GM23338 (cell line): ENCODE measurements around the gene FNIP2. TPM values are rescaled to one million over a fixed set of nuclear protein-coding genes. Genes with fewer than 3 reads are reported as not detected.

ENCODE experiments used
- ATAC-seq: fragments of 200-7000 bp; cut with Tn5 transposase; 3 replicates; pipeline ENCODE4 v1.9.1; 2020
- DNase-seq: peaks from one replicate; pipeline ENCODE4 v3.0.0-alpha.2; 2015; ENCODE audit warnings: low spot score
- H2AFZ ChIP-seq: fragments of 200-600 bp; sonication (generic); 2 replicates; pipeline ENCODE4 v1.8.0; 2016; ENCODE audit warnings: antibody characterized with exemption, mild to moderate bottlenecking, moderate library complexity
- H3F3A ChIP-seq: fragments of 200-600 bp; sonication (generic); replicated peaks from 2 replicates; pipeline ENCODE4 v1.8.0; 2017; ENCODE audit warnings: antibody characterized with exemption, mixed run types, low read depth
- H3K27ac ChIP-seq: fragments of 200-600 bp; sonication (generic); 2 replicates; pipeline ENCODE4 v1.6.1; 2016; ENCODE audit warnings: low read depth
- H3K27me3 ChIP-seq: fragments of 200-600 bp; sonication (generic); 2 replicates; pipeline ENCODE4 v1.8.0; 2016; ENCODE audit warnings: mild to moderate bottlenecking, mixed run types, moderate library complexity; ENCODE audit not compliant: insufficient read depth
- H3K36me3 ChIP-seq: fragments of 200-600 bp; sonication (generic); 2 replicates; pipeline ENCODE4 v1.8.0; 2016; ENCODE audit warnings: mild to moderate bottlenecking; ENCODE audit not compliant: insufficient read depth
- H3K4me1 ChIP-seq: fragments of 200-600 bp; sonication (generic); 2 replicates; pipeline ENCODE4 v1.8.0; 2016; ENCODE audit warnings: mild to moderate bottlenecking, moderate library complexity; ENCODE audit not compliant: insufficient read depth
- H3K4me2 ChIP-seq: fragments of 200-600 bp; sonication (generic); 2 replicates; pipeline ENCODE4 v1.7.1; 2017; ENCODE audit warnings: mixed run types
- H3K4me3 ChIP-seq: fragments of 200-600 bp; sonication (generic); 2 replicates; pipeline ENCODE4 v1.6.1; 2016; ENCODE audit warnings: mixed run types
- H3K79me2 ChIP-seq: fragments of 200-600 bp; sonication (generic); replicated peaks from 2 replicates; pipeline ENCODE4 v1.8.0; 2017; ENCODE audit warnings: mild to moderate bottlenecking; ENCODE audit not compliant: insufficient read depth
- H3K9me2 ChIP-seq: fragments of 200-600 bp; sonication (generic); 2 replicates; pipeline ENCODE4 v1.8.0; 2017; ENCODE audit not compliant: insufficient read depth
- H4K20me1 ChIP-seq: fragments of 200-600 bp; sonication (generic); replicated peaks from 2 replicates; pipeline ENCODE4 v1.8.0; 2017; ENCODE audit warnings: mild to moderate bottlenecking; ENCODE audit not compliant: insufficient read depth
- H3K27ac Mint-ChIP-seq: 2 replicates; pipeline ENCODE4 v1.8.0; 2020; ENCODE audit warnings: inconsistent platforms, mild to moderate bottlenecking, moderate library complexity, mixed read lengths
- H3K27me3 Mint-ChIP-seq: 3 replicates; pipeline ENCODE4 v1.8.0; 2022; ENCODE audit warnings: low read depth, mild to moderate bottlenecking, moderate library complexity, mixed read lengths, inconsistent platforms; ENCODE audit not compliant: insufficient read depth, poor library complexity
- H3K36me3 Mint-ChIP-seq: 3 replicates; pipeline ENCODE4 v1.8.0; 2021; ENCODE audit warnings: low read depth, mild to moderate bottlenecking, inconsistent platforms, moderate library complexity, mixed read lengths
- H3K4me1 Mint-ChIP-seq: 3 replicates; pipeline ENCODE4 v1.8.0; 2020; ENCODE audit warnings: mild to moderate bottlenecking, inconsistent platforms, mixed read lengths
- H3K4me3 Mint-ChIP-seq: 3 replicates; pipeline ENCODE4 v1.8.0; 2021; ENCODE audit warnings: moderate library complexity, mild to moderate bottlenecking, inconsistent platforms, mixed read lengths
- H3K9me3 Mint-ChIP-seq: 3 replicates; pipeline ENCODE4 v1.8.0; 2020; ENCODE audit warnings: moderate library complexity, mild to moderate bottlenecking, inconsistent platforms, mixed read lengths
- CREB1 ChIP-seq: fragments of 250-450 bp; sonication (Bioruptor Pico); IDR thresholded peaks from 2 replicates; pipeline ENCODE4 v1.5.0; 2020; ENCODE audit warnings: low read depth, mild to moderate bottlenecking, moderate library complexity
- EZH2 ChIP-seq: fragments of 200-600 bp; sonication (generic); IDR thresholded peaks from one replicate; pipeline ENCODE4 v1.8.0; 2017; ENCODE audit warnings: antibody characterized with exemption, mild to moderate bottlenecking, low read depth; ENCODE audit not compliant: unreplicated experiment
- EZH2phosphoT487 ChIP-seq: fragments of 200-600 bp; sonication (generic); IDR thresholded peaks from one replicate; pipeline ENCODE4 v1.8.1; 2018; ENCODE audit warnings: antibody characterized with exemption; ENCODE audit not compliant: unreplicated experiment
- JUNB ChIP-seq: IDR thresholded peaks from one replicate; pipeline ENCODE4 v1.6.1; 2016; ENCODE audit warnings: antibody characterized with exemption; ENCODE audit not compliant: unreplicated experiment
- NANOG ChIP-seq: IDR thresholded peaks from 2 replicates; pipeline ENCODE4 v1.6.1; 2016; ENCODE audit warnings: antibody characterized with exemption, borderline replicate concordance
- POLR2AphosphoS5 ChIP-seq: IDR thresholded peaks from 2 replicates; pipeline ENCODE4 v1.6.1; 2016; ENCODE audit warnings: antibody characterized with exemption, low read depth
- STAT1 ChIP-seq: IDR thresholded peaks from one replicate; pipeline ENCODE4 v1.6.1; 2016; ENCODE audit warnings: antibody characterized with exemption; ENCODE audit not compliant: unreplicated experiment
- ZNF114 ChIP-seq: fragments of 250-450 bp; sonication (Bioruptor Pico); IDR thresholded peaks from 2 replicates; pipeline ENCODE4 v1.5.0; 2020; ENCODE audit warnings: mild to moderate bottlenecking, moderate library complexity
- ZNF331 ChIP-seq: fragments of 250-450 bp; sonication (Bioruptor Pico); IDR thresholded peaks from 2 replicates; pipeline ENCODE4 v1.5.0; 2020; ENCODE audit warnings: low read depth, mild to moderate bottlenecking, moderate library complexity
- polyA plus RNA-seq: library from polyadenylated mRNA; unstranded; fragments of >200 nt; fragmentation: Nextera tagmentation; extraction: Ambion mirVana; gene quantifications from 2 replicates; pipeline ENCODE4 v1.2.1, GENCODE V29; 2016
- total RNA-seq: library from RNA; depleted of rRNA; stranded (reverse); fragments of >200 nt; shearing (Covaris generic); gene quantifications from 2 replicates; pipeline ENCODE4 v1.2.3, GENCODE V29; 2014
- TF ChIP-seq, protein P1 (sequence below): IDR thresholded peaks from 2 replicates; pipeline ENCODE4 v1.6.1; 2016; ENCODE audit warnings: antibody characterized with exemption
- TF ChIP-seq, protein P2 (sequence below): fragments of 250-450 bp; sonication (Bioruptor Pico); IDR thresholded peaks from 2 replicates; pipeline ENCODE4 v1.5.0; 2020; ENCODE audit warnings: mild to moderate bottlenecking, moderate library complexity
- TF ChIP-seq, protein P3 (sequence below), 2 experiments: fragments of 200-600 bp in 1 of 2; sonication (generic) in 1 of 2; conservative IDR thresholded peaks; 2 replicates each; pipeline versions ENCODE4 v1.5.1 to v1.6.1; 2016 to 2017; ENCODE audit warnings: antibody characterized with exemption in 2 of 2, low read depth in 2 of 2, mild to moderate bottlenecking in 2 of 2, moderate library complexity in 1 of 2
- TF ChIP-seq, protein P4 (sequence below): IDR thresholded peaks from one replicate; pipeline ENCODE4 v1.6.1; 2018; ENCODE audit warnings: antibody characterized with exemption; ENCODE audit not compliant: unreplicated experiment

Gene FNIP2
- total and polyA plus RNA-seq, 2 experiments from 2014 or later: 2.7 to 17.2 TPM

DNA sequence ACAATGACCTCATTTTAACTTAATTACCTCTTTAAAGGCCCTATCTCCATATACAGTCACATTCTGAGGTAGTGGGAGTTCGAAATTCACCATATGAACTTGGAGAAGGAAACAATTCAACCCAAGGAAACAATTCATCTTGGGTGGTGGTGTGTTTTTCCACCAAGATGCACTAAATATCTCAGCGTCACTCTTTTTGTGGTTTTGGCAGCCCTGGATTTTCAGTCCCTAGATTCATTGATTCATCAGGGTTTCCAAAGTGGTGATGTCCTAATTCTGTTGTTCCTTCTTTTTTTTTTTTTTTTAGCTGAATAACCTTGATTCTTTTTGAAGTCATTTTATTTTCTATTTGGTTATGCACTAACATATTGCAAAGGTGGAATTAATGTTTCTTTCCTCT is 171.4 kb downstream of the FNIP2 start:
- Histone ChIP-seq H3K4me1 (no peaks in the 10 kb centered on the region; the same call in 1 of the 2 replicates), H2AFZ (no peak overlapping the region), H3K27me3 (no peaks in the 10 kb centered on the region), H3K4me2 (no peak overlapping the region), H3K9me2 (peaks cover 2% of the 10 kb centered on the region), H3K36me3 (no peaks in the 10 kb centered on the region), H3K4me3 (no peak overlapping the region), H3K79me2 (no peaks in the 10 kb centered on the region), H4K20me1 (no peaks in the 10 kb centered on the region), H3K27ac (no peak overlapping the region), H3F3A (no peaks in the 10 kb centered on the region)
- DNase-seq (no peak), ATAC-seq (no peak)
- TF ChIP-seq EZH2phosphoT487: no peak
- no peak for TF ChIP-seq POLR2AphosphoS5
- TF ChIP-seq, protein P1, sequence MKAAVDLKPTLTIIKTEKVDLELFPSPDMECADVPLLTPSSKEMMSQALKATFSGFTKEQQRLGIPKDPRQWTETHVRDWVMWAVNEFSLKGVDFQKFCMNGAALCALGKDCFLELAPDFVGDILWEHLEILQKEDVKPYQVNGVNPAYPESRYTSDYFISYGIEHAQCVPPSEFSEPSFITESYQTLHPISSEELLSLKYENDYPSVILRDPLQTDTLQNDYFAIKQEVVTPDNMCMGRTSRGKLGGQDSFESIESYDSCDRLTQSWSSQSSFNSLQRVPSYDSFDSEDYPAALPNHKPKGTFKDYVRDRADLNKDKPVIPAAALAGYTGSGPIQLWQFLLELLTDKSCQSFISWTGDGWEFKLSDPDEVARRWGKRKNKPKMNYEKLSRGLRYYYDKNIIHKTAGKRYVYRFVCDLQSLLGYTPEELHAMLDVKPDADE: no peak
- no peak for TF ChIP-seq ZNF114
- no peak for TF ChIP-seq ZNF331 (CRISPR knock-in tag)
- TF ChIP-seq JUNB: no peak
- TF ChIP-seq EZH2: no peak
- TF ChIP-seq CREB1 (CRISPR knock-in tag): no peak
- TF ChIP-seq, protein P2, sequence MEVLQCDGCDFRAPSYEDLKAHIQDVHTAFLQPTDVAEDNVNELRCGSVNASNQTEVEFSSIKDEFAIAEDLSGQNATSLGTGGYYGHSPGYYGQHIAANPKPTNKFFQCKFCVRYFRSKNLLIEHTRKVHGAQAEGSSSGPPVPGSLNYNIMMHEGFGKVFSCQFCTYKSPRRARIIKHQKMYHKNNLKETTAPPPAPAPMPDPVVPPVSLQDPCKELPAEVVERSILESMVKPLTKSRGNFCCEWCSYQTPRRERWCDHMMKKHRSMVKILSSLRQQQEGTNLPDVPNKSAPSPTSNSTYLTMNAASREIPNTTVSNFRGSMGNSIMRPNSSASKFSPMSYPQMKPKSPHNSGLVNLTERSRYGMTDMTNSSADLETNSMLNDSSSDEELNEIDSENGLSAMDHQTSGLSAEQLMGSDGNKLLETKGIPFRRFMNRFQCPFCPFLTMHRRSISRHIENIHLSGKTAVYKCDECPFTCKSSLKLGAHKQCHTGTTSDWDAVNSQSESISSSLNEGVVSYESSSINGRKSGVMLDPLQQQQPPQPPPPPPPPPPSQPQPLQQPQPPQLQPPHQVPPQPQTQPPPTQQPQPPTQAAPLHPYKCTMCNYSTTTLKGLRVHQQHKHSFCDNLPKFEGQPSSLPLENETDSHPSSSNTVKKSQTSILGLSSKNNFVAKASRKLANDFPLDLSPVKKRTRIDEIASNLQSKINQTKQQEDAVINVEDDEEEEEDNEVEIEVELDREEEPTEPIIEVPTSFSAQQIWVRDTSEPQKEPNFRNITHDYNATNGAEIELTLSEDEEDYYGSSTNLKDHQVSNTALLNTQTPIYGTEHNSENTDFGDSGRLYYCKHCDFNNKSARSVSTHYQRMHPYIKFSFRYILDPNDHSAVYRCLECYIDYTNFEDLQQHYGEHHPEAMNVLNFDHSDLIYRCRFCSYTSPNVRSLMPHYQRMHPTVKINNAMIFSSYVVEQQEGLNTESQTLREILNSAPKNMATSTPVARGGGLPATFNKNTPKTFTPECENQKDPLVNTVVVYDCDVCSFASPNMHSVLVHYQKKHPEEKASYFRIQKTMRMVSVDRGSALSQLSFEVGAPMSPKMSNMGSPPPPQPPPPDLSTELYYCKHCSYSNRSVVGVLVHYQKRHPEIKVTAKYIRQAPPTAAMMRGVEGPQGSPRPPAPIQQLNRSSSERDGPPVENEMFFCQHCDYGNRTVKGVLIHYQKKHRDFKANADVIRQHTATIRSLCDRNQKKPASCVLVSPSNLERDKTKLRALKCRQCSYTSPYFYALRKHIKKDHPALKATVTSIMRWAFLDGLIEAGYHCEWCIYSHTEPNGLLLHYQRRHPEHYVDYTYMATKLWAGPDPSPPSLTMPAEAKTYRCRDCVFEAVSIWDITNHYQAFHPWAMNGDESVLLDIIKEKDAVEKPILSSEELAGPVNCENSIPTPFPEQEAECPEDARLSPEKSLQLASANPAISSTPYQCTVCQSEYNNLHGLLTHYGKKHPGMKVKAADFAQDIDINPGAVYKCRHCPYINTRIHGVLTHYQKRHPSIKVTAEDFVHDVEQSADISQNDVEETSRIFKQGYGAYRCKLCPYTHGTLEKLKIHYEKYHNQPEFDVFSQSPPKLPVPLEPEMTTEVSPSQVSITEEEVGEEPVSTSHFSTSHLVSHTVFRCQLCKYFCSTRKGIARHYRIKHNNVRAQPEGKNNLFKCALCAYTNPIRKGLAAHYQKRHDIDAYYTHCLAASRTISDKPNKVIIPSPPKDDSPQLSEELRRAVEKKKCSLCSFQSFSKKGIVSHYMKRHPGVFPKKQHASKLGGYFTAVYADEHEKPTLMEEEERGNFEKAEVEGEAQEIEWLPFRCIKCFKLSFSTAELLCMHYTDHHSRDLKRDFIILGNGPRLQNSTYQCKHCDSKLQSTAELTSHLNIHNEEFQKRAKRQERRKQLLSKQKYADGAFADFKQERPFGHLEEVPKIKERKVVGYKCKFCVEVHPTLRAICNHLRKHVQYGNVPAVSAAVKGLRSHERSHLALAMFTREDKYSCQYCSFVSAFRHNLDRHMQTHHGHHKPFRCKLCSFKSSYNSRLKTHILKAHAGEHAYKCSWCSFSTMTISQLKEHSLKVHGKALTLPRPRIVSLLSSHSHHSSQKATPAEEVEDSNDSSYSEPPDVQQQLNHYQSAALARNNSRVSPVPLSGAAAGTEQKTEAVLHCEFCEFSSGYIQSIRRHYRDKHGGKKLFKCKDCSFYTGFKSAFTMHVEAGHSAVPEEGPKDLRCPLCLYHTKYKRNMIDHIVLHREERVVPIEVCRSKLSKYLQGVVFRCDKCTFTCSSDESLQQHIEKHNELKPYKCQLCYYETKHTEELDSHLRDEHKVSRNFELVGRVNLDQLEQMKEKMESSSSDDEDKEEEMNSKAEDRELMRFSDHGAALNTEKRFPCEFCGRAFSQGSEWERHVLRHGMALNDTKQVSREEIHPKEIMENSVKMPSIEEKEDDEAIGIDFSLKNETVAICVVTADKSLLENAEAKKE (CRISPR knock-in tag): no peak
- TF ChIP-seq NANOG: no peak
- no peak for TF ChIP-seq STAT1
- TF ChIP-seq, protein P3, sequence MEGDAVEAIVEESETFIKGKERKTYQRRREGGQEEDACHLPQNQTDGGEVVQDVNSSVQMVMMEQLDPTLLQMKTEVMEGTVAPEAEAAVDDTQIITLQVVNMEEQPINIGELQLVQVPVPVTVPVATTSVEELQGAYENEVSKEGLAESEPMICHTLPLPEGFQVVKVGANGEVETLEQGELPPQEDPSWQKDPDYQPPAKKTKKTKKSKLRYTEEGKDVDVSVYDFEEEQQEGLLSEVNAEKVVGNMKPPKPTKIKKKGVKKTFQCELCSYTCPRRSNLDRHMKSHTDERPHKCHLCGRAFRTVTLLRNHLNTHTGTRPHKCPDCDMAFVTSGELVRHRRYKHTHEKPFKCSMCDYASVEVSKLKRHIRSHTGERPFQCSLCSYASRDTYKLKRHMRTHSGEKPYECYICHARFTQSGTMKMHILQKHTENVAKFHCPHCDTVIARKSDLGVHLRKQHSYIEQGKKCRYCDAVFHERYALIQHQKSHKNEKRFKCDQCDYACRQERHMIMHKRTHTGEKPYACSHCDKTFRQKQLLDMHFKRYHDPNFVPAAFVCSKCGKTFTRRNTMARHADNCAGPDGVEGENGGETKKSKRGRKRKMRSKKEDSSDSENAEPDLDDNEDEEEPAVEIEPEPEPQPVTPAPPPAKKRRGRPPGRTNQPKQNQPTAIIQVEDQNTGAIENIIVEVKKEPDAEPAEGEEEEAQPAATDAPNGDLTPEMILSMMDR (conservative IDR thresholded peaks at IDR 0.05; ENCODE audit: low read depth in 2 of 2): no peak
- TF ChIP-seq, protein P4, sequence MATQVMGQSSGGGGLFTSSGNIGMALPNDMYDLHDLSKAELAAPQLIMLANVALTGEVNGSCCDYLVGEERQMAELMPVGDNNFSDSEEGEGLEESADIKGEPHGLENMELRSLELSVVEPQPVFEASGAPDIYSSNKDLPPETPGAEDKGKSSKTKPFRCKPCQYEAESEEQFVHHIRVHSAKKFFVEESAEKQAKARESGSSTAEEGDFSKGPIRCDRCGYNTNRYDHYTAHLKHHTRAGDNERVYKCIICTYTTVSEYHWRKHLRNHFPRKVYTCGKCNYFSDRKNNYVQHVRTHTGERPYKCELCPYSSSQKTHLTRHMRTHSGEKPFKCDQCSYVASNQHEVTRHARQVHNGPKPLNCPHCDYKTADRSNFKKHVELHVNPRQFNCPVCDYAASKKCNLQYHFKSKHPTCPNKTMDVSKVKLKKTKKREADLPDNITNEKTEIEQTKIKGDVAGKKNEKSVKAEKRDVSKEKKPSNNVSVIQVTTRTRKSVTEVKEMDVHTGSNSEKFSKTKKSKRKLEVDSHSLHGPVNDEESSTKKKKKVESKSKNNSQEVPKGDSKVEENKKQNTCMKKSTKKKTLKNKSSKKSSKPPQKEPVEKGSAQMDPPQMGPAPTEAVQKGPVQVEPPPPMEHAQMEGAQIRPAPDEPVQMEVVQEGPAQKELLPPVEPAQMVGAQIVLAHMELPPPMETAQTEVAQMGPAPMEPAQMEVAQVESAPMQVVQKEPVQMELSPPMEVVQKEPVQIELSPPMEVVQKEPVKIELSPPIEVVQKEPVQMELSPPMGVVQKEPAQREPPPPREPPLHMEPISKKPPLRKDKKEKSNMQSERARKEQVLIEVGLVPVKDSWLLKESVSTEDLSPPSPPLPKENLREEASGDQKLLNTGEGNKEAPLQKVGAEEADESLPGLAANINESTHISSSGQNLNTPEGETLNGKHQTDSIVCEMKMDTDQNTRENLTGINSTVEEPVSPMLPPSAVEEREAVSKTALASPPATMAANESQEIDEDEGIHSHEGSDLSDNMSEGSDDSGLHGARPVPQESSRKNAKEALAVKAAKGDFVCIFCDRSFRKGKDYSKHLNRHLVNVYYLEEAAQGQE: no peak
- no peak overlapping the region for H3K27ac Mint-ChIP-seq
- H3K27me3 Mint-ChIP-seq: no peaks in the 10 kb centered on the region
- H3K36me3 Mint-ChIP-seq: no peaks in the 10 kb centered on the region
- H3K4me3 Mint-ChIP-seq: no peak overlapping the region
- H3K4me1 Mint-ChIP-seq: no peaks in the 10 kb centered on the region; the same call in 1 of the 3 replicates
- no peaks in the 10 kb centered on the region for H3K9me3 Mint-ChIP-seq
